ENCODE results near the gene ANKRD2. TPM values are rescaled to one million over a fixed set of nuclear protein-coding genes. Genes with fewer than 3 reads are reported as not detected.

Gene ANKRD2
- polyA plus RNA-seq, 1 donor = 0.13 TPM

GRCh38 chr10:97534746-97535367 lies 37.7 kb upstream of the ANKRD2 start:
- Histone ChIP-seq H3K36me3 (ENCODE audit: control insufficient read depth, insufficient read depth, low read length) (no peaks in the 10 kb centered on the region), H3K4me1 (ENCODE audit: control insufficient read depth, insufficient read depth, low read length) (no peaks in the 10 kb centered on the region), H3K27me3 (ENCODE audit: control insufficient read depth, insufficient read depth, low read length) (no peaks in the 10 kb centered on the region), H3K9me3 (ENCODE audit: control insufficient read depth, low read depth, low read length) (no peaks in the 10 kb centered on the region), H3K4me3 (ENCODE audit: low read length) (no peak overlapping the region), H3K27ac (ENCODE audit: low read length) (no peak overlapping the region)
- DNase-seq = no peak
- WGBS (ENCODE audit: insufficient coverage, low lambda C conversion rate) = no CpG with 5 or more reads among the region's 6 CpGs

- H3K4me3 ChIP-seq (ENCODE audit: low read length) = no peak overlapping the region
- no CpG with 5 or more reads among the region's 5 CpGs for WGBS (ENCODE audit: insufficient coverage, low lambda C conversion rate)
These were observed 35.3 kb upstream of the ANKRD2 start for GRCh38 chr10:97537186-97537869.

GRCh38 chr10:97538411-97538810 lies 34.2 kb upstream of the ANKRD2 start:
- Histone ChIP-seq H3K4me1 (ENCODE audit: control insufficient read depth, insufficient read depth, low read length) (no peaks in the 10 kb centered on the region), H3K36me3 (ENCODE audit: control insufficient read depth, insufficient read depth, low read length) (no peaks in the 10 kb centered on the region), H3K27ac (ENCODE audit: low read length) (no peak overlapping the region), H3K27me3 (ENCODE audit: control insufficient read depth, insufficient read depth, low read length) (no peaks in the 10 kb centered on the region), H3K9me3 (ENCODE audit: control insufficient read depth, low read depth, low read length) (no peaks in the 10 kb centered on the region), H3K4me3 (ENCODE audit: low read length) (no peak overlapping the region)
- no CpG with 5 or more reads among the region's 4 CpGs for WGBS (ENCODE audit: insufficient coverage, low lambda C conversion rate)
- DNase-seq = no peak

More at GRCh38 chr10:97537186-97537869, 35.3 kb upstream of the ANKRD2 start:
- DNase-seq = no peak
- H3K27me3 ChIP-seq (ENCODE audit: control insufficient read depth, insufficient read depth, low read length) = no peaks in the 10 kb centered on the region
- no peak overlapping the region for H3K27ac ChIP-seq (ENCODE audit: low read length)
- H3K4me1 ChIP-seq (ENCODE audit: control insufficient read depth, insufficient read depth, low read length) = no peaks in the 10 kb centered on the region
- H3K9me3 ChIP-seq (ENCODE audit: control insufficient read depth, low read depth, low read length) = no peaks in the 10 kb centered on the region
- H3K36me3 ChIP-seq (ENCODE audit: control insufficient read depth, insufficient read depth, low read length) = no peaks in the 10 kb centered on the region

GRCh38 chr10:97538839-97539238 lies 33.7 kb upstream of the ANKRD2 start:
- H3K4me1 ChIP-seq (ENCODE audit: control insufficient read depth, insufficient read depth, low read length) = no peaks in the 10 kb centered on the region
- DNase-seq = no peak
- no peak overlapping the region for H3K27ac ChIP-seq (ENCODE audit: low read length)
- no peaks in the 10 kb centered on the region for H3K27me3 ChIP-seq (ENCODE audit: control insufficient read depth, insufficient read depth, low read length)
- no peak overlapping the region for H3K4me3 ChIP-seq (ENCODE audit: low read length)
- H3K9me3 ChIP-seq (ENCODE audit: control insufficient read depth, low read depth, low read length) = no peaks in the 10 kb centered on the region
- no peaks in the 10 kb centered on the region for H3K36me3 ChIP-seq (ENCODE audit: control insufficient read depth, insufficient read depth, low read length)
- WGBS (ENCODE audit: insufficient coverage, low lambda C conversion rate) = no CpG with 5 or more reads among the region's 4 CpGs

- Histone ChIP-seq H3K4me1 (ENCODE audit: control insufficient read depth, insufficient read depth, low read length) (no peaks in the 10 kb centered on the region), H3K36me3 (ENCODE audit: control insufficient read depth, insufficient read depth, low read length) (no peaks in the 10 kb centered on the region), H3K4me3 (ENCODE audit: low read length) (no peak overlapping the region), H3K9me3 (ENCODE audit: control insufficient read depth, low read depth, low read length) (no peaks in the 10 kb centered on the region), H3K27me3 (ENCODE audit: control insufficient read depth, insufficient read depth, low read length) (no peaks in the 10 kb centered on the region), H3K27ac (ENCODE audit: low read length) (no peak overlapping the region)
- DNase-seq = no peak
- no CpG with 5 or more reads among the region's 6 CpGs for WGBS (ENCODE audit: insufficient coverage, low lambda C conversion rate)
These were observed 32.9 kb upstream of the ANKRD2 start for GRCh38 chr10:97539523-97540200.

- no peaks in the 10 kb centered on the region for H3K27me3 ChIP-seq (ENCODE audit: control insufficient read depth, insufficient read depth, low read length)
- DNase-seq = no peak
- no peak overlapping the region for H3K27ac ChIP-seq (ENCODE audit: low read length)
- no peak overlapping the region for H3K4me3 ChIP-seq (ENCODE audit: low read length)
- no peaks in the 10 kb centered on the region for H3K4me1 ChIP-seq (ENCODE audit: control insufficient read depth, insufficient read depth, low read length)
- no peaks in the 10 kb centered on the region for H3K9me3 ChIP-seq (ENCODE audit: control insufficient read depth, low read depth, low read length)
- WGBS (ENCODE audit: insufficient coverage, low lambda C conversion rate) = 100% methylated on average over 1 of the region's 14 CpGs
- H3K36me3 ChIP-seq (ENCODE audit: control insufficient read depth, insufficient read depth, low read length) = no peaks in the 10 kb centered on the region
These were observed 31.7 kb upstream of the ANKRD2 start for GRCh38 chr10:97540669-97541500.

- Histone ChIP-seq H3K4me3 (ENCODE audit: low read length) (no peak overlapping the region), H3K27me3 (ENCODE audit: control insufficient read depth, insufficient read depth, low read length) (no peaks in the 10 kb centered on the region), H3K36me3 (ENCODE audit: control insufficient read depth, insufficient read depth, low read length) (no peaks in the 10 kb centered on the region), H3K27ac (ENCODE audit: low read length) (peak overlapping the region; percentile 12), H3K4me1 (ENCODE audit: control insufficient read depth, insufficient read depth, low read length) (no peaks in the 10 kb centered on the region), H3K9me3 (ENCODE audit: control insufficient read depth, low read depth, low read length) (no peaks in the 10 kb centered on the region)
- WGBS (ENCODE audit: insufficient coverage, low lambda C conversion rate) = no CpG with 5 or more reads among the region's 9 CpGs
- peak; percentile 18 to 29 for DNase-seq
These were observed 30.2 kb upstream of the ANKRD2 start for GRCh38 chr10:97542169-97543024.

GRCh38 chr10:97543025-97543546 lies 29.5 kb upstream of the ANKRD2 start:
- Histone ChIP-seq H3K4me1 (ENCODE audit: control insufficient read depth, insufficient read depth, low read length) (no peaks in the 10 kb centered on the region), H3K27me3 (ENCODE audit: control insufficient read depth, insufficient read depth, low read length) (no peaks in the 10 kb centered on the region), H3K27ac (ENCODE audit: low read length) (no peak overlapping the region), H3K36me3 (ENCODE audit: control insufficient read depth, insufficient read depth, low read length) (no peaks in the 10 kb centered on the region), H3K9me3 (ENCODE audit: control insufficient read depth, low read depth, low read length) (no peaks in the 10 kb centered on the region), H3K4me3 (ENCODE audit: low read length) (no peak overlapping the region)
- peak; percentile 26 to 27 for DNase-seq
- no CpG with 5 or more reads among the region's 10 CpGs for WGBS (ENCODE audit: insufficient coverage, low lambda C conversion rate)

GRCh38 chr10:97546456-97547270 lies 25.9 kb upstream of the ANKRD2 start:
- Histone ChIP-seq H3K4me3 (ENCODE audit: low read length) (no peak overlapping the region), H3K4me1 (ENCODE audit: control insufficient read depth, insufficient read depth, low read length) (peaks cover 3% of the 10 kb centered on the region), H3K27ac (ENCODE audit: low read length) (no peak overlapping the region), H3K9me3 (ENCODE audit: control insufficient read depth, low read depth, low read length) (no peaks in the 10 kb centered on the region), H3K27me3 (ENCODE audit: control insufficient read depth, insufficient read depth, low read length) (no peaks in the 10 kb centered on the region), H3K36me3 (ENCODE audit: control insufficient read depth, insufficient read depth, low read length) (no peaks in the 10 kb centered on the region)
- 80% methylated on average over 1 of the region's 18 CpGs for WGBS (ENCODE audit: insufficient coverage, low lambda C conversion rate)
- DNase-seq = no peak
